HEK293T (cell line): Measurements from ENCODE around the gene FAM53B.

Experiments used
- CTCF ChIA-PET: fragments of 350-600 bp; formaldehyde crosslinking; extraction: SDS; loops from one replicate; lab custom pipeline; 2021; ENCODE audit warnings: antibody characterized with exemption, inconsistent platforms; lab: Yijun Ruan, JAX
- POLR2A ChIA-PET: fragments of 350-600 bp; formaldehyde crosslinking; extraction: SDS; loops from one replicate; lab custom pipeline; 2020; ENCODE audit warnings: antibody characterized with exemption, inconsistent platforms; lab: Yijun Ruan, JAX
- DNase-seq: peaks from one replicate; pipeline ENCODE4 v3.0.0; 2012; ENCODE audit warnings: mixed read lengths; ENCODE audit errors: extremely low spot score
- ARNT ChIP-seq: fragments of 450-650 bp; IDR thresholded peaks from 2 replicates; pipeline ENCODE4 v1.6.1; 2017; ENCODE audit warnings: mild to moderate bottlenecking
- BHLHE40 ChIP-seq: fragments of 450-650 bp; IDR thresholded peaks from 2 replicates; pipeline ENCODE4 v1.6.1; 2016; ENCODE audit warnings: mild to moderate bottlenecking, moderate library complexity, borderline replicate concordance
- CTBP1 ChIP-seq: fragments of 450-650 bp; IDR thresholded peaks from 2 replicates; pipeline ENCODE4 v1.6.1; 2016; ENCODE audit warnings: borderline replicate concordance
- ELF4 ChIP-seq: fragments of 450-650 bp; IDR thresholded peaks from 2 replicates; pipeline ENCODE4 v1.6.1; 2017; ENCODE audit warnings: antibody characterized with exemption
- FOXA1 ChIP-seq: fragments of 450-650 bp; IDR thresholded peaks from 2 replicates; pipeline ENCODE4 v1.6.1; 2016; ENCODE audit warnings: mild to moderate bottlenecking
- FOXK2 ChIP-seq: fragments of 450-650 bp; IDR thresholded peaks from 2 replicates; pipeline ENCODE4 v1.6.1; 2016; ENCODE audit warnings: mild to moderate bottlenecking
- FOXM1 ChIP-seq: fragments of 450-650 bp; IDR thresholded peaks from 2 replicates; pipeline ENCODE4 v1.6.1; 2017; ENCODE audit warnings: mild to moderate bottlenecking, borderline replicate concordance
- HDGF ChIP-seq: fragments of 450-650 bp; IDR thresholded peaks from 2 replicates; pipeline ENCODE4 v1.6.1; 2017; ENCODE audit warnings: antibody characterized with exemption, borderline replicate concordance
- L3MBTL2 ChIP-seq: fragments of 450-650 bp; conservative IDR thresholded peaks from 2 replicates; pipeline ENCODE4 v1.6.1; 2016; ENCODE audit warnings: mild to moderate bottlenecking
- LEF1 ChIP-seq: fragments of 450-650 bp; IDR thresholded peaks from 2 replicates; pipeline ENCODE4 v1.6.1; 2017; ENCODE audit warnings: mild to moderate bottlenecking, borderline replicate concordance
- NFRKB ChIP-seq: fragments of 450-650 bp; IDR thresholded peaks from 2 replicates; pipeline ENCODE4 v1.6.1; 2016; ENCODE audit warnings: mild to moderate bottlenecking, moderate library complexity
- PKNOX1 ChIP-seq: fragments of 450-650 bp; IDR thresholded peaks from 2 replicates; pipeline ENCODE4 v1.6.1; 2016
- SP1 ChIP-seq: fragments of 450-650 bp; IDR thresholded peaks from 2 replicates; pipeline ENCODE4 v1.6.1; 2017
- SUZ12 ChIP-seq: fragments of 450-650 bp; IDR thresholded peaks from 2 replicates; pipeline ENCODE4 v1.6.1; 2016; ENCODE audit warnings: mild to moderate bottlenecking
- TARDBP ChIP-seq: fragments of 450-650 bp; IDR thresholded peaks from 2 replicates; pipeline ENCODE4 v1.6.1; 2016
- ZNF384 ChIP-seq: fragments of 450-650 bp; IDR thresholded peaks from 2 replicates; pipeline ENCODE4 v1.6.1; 2016

FAM53B gene

GRCh38 chr10:124605481-124605855 is 138.7 kb downstream of the FAM53B start:
- TF ChIP-seq NFRKB (no peak), LEF1 (no peak), L3MBTL2 (no peak), FOXK2 (no peak), SUZ12 (no peak), BHLHE40 (no peak), CTBP1 (no peak), HDGF (no peak), SP1 (no peak), PKNOX1 (no peak), FOXM1 (no peak), TARDBP (no peak), ARNT (no peak), ELF4 (no peak), FOXA1 (no peak), ZNF384 (no peak)
- DNase-seq: no peak
- POLR2A ChIA-PET: no interaction called here
- CTCF ChIA-PET: no interaction called here

- POLR2A ChIA-PET: no interaction called here
- TF ChIP-seq HDGF (no peak), PKNOX1 (no peak), ARNT (no peak), LEF1 (no peak), NFRKB (no peak), FOXK2 (no peak), FOXM1 (no peak), SUZ12 (no peak), FOXA1 (no peak), L3MBTL2 (no peak), ZNF384 (no peak), BHLHE40 (no peak), TARDBP (no peak), CTBP1 (no peak), ELF4 (no peak), SP1 (no peak)
- CTCF ChIA-PET: no interaction called here
- DNase-seq: no peak
Observed at GRCh38 chr10:124605001-124605370, 139.2 kb downstream of the FAM53B start.

- no peak for DNase-seq
- no peak for TF ChIP-seq BHLHE40
- no peak for TF ChIP-seq HDGF
- TF ChIP-seq NFRKB: no peak
- no peak for TF ChIP-seq PKNOX1
- no peak for TF ChIP-seq CTBP1
- TF ChIP-seq TARDBP: no peak
- TF ChIP-seq ELF4: no peak
- no peak for TF ChIP-seq SP1
- no peak for TF ChIP-seq FOXK2
- TF ChIP-seq LEF1: no peak
- no peak for TF ChIP-seq FOXM1
- no peak for TF ChIP-seq SUZ12
- no peak for TF ChIP-seq FOXA1
- no peak for TF ChIP-seq L3MBTL2
- TF ChIP-seq ARNT: no peak
- TF ChIP-seq ZNF384: no peak
- ChIA-PET POLR2A (no interaction called here), CTCF (interaction anchor here (0.5 kb wide), 1 partner anchor 10 kb away, joined by 3 read pairs; no protein-coding TSS in a partner anchor)
Observed at GRCh38 chr10:124604214-124605000, 139.8 kb downstream of the FAM53B start.

GRCh38 chr10:124603376-124604213 is 140.6 kb downstream of the FAM53B start:
- ChIA-PET POLR2A (no interaction called here), CTCF (interaction anchor here (0.5 kb wide), 1 partner anchor 9 kb away, joined by 3 read pairs; no protein-coding TSS in a partner anchor)
- TF ChIP-seq SUZ12 (no peak), ZNF384 (no peak), FOXK2 (no peak), CTBP1 (no peak), L3MBTL2 (no peak), FOXA1 (no peak), PKNOX1 (no peak), TARDBP (no peak), BHLHE40 (no peak), FOXM1 (no peak)
- DNase-seq: no peak
